Inferior parietal cortex (tissue), 1 donor: ENCODE measurements around the gene SLC26A5.

Experiments used
- DNase-seq: peaks from one replicate; pipeline ENCODE4 v3.0.0-alpha.2; 2016; ENCODE audit errors: extremely low spot score

The SLC26A5 gene

GRCh38 chr7:103347507-103348267 is 98.3 kb downstream of the SLC26A5 start, which contains the start of gene PSMC2:
Gene PSMC2 (plus strand): TSS chr7:103347643. CDS start chr7:103347712, 69 bp downstream.
- peak; percentile 98 for DNase-seq

DNA sequence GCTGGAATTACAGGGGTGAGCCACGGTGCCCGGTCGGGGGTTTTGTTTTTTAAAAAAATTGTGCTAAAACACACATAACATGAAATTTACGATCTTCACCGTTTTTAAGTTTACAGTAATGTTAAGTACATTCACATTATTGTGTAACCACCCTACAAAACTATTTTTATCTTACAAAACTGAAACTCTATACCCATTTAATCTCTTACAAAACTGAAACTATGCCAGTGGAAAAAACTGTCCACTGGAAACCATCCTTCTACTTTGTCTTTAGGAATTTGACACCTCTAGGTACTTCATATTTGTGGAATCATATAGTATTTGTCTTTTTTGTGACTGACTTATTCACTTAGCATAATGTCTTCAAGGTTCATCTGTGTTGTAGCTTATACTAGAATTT is 99.6 kb downstream of the SLC26A5 start:
- DNase-seq: no peak

DNA sequence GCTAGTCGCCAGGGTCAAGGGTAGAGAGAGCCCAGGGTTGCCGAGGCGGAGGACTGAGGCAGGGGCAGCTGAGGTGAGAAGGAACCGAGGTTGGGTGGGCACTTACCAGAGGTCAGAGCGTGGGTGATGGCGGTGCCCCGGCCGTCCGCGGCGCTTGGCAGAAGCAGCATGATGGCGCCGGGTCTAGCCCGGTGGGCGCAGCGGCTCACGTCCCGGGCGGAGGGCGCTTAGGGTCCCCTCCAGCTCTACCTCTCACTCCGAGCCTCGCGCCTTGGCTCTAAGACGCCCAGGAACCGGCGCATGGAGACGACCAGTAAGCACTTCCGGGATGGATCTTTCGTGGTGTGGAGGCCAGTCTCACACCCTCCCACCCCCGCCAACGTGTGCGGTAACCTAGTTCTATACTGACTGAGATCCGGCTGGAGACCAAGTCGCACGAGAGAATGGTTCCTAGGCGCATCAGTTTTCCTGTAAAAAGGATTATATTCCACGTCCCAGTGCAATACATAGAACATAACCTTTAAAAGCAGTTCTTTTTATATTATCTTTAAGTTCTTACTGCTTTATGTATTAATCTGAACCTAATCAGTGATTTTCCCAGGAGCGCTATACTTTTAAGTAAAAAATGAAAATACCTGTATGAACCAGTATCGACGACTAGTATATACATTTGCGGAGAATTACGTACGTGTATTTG is 101.4 kb downstream of the SLC26A5 start, which contains the start of gene DNAJC2:
DNAJC2 (minus strand) TSS at position 315 of the 697 bp plus-strand sequence; CDS start at position 170, 145 bp downstream.
- DNase-seq: peak; percentile 89

DNA sequence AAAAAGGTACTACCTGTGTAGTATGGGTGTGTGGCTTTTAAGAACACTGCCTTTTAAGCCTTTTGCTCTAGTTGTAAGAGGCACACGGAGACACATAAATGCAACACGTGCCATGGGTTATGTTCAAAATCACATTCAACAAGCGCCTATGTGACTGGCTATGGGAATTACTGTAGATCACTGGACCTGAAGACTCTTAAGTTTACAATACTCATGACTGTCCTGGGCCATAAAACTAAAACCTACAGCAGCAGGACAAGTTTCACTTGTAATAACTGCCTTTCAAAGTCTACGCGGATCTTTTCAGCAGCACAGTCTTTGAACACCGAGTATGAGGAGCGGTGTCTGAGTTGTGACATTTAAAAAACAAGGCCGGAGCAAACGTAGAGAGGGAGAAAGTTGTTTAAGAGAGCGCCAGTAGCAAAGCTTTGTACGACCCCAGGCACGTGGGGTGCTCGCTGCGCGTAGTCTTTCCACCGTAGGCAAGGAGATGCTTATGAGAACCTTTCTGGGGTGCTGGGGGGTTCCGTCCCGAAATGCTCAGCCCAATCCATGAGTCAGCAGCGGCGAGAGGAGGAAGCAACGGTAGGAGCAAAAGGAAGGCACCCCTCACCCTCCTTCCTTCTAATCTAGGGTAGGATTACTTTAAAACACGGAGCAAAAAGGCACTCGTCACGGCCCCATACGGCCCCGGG is 102.1 kb downstream of the SLC26A5 start:
- no peak for DNase-seq

DNA sequence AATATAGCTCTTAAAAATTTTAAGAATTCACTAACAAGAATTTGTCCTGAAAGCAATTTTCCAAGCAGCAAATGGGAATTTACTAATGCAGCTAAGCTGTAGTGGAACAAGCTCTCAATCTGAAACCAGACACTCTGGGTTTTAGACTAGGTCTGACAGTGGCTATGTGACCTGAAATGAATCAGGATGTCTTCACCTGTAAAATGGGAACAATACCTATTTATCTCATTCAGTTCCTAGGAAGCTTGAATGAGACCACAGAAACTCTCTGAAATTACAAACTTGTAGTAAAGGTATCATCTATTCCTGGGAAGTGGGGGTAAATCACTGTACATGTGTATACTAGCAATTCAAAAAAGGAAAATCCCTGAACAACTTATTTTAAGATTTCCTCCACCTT is 102.7 kb downstream of the SLC26A5 start:
- no peak for DNase-seq

DNA sequence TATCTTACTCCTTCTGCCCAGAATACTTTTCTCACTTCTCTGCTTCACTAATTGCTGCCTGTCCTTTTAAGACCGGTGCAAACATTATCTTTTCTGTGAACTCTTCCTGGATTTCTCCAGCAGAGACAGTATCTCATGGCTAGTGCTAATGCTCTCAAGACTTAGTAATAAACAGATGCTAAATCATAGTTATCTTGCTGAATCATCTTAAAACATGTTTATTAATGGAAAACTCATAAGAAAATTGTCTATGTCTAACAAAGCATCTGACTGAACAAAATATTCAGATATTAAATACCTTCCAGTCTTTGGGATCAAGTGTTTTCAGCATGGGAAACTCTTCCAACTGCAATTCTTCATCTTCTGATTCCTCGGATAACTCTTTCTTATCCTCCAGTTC is 104.5 kb downstream of the SLC26A5 start:
- no peak for DNase-seq

- DNase-seq: no peak
Observed at GRCh38 chr7:103338864-103339263, 107.1 kb downstream of the SLC26A5 start.

DNA sequence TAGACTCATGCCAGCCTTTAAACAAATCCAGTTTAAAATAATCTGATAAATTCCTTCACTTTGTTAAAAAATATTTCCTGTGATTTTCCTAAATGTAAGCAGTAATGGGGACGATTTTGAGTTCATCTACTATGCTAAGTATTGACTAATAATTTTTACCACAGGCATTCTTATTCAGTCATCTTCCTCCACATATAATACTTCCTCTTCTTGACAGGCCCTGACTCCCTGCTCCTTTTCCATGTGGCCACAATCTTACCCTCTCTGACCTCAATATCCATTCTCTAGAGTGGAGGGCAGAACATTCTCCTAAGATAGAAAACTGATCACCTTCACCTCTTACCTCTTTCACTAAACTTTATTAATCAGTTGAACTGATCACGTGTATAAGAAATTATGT is 109.2 kb downstream of the SLC26A5 start:
- DNase-seq: no peak

DNA sequence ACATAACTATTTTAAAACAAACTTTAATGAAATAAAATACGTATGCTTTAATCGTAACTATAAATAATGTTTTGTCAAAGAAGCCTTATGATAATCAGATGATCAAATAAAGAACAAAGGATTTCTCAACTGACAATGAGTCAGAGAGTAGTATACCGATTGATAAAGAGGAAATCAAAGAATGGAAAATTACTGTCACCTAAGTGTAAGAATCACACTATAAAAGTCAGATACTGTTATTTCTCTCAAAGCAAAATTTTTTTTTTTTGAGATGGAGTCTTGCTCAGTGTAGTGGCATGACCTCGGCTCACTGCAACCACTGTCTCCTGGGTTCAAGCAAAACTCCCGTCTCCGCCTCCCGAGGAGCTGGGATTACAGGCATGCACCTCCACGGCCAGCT is 120.3 kb downstream of the SLC26A5 start:
- no peak for DNase-seq
